Measurements from ENCODE around the gene ZNF853. TPM values are rescaled to one million over a fixed set of nuclear protein-coding genes. Genes with fewer than 3 reads are reported as not detected.

Gene ZNF853
- total RNA-seq, 1 experiment from 2014 or later, result 1.4 TPM

GRCh38 chr7:6567886-6568285 lies 47.5 kb upstream of the ZNF853 start:
- intact Hi-C loops (cut with micrococcal nuclease; ENCODE audit: unreplicated experiment), result no loop called here
- no peak for ATAC-seq
- H3K36me3 ChIP-seq (ENCODE audit: control insufficient read depth, insufficient read depth, low read length), result no peaks in the 10 kb centered on the region
- no peak overlapping the region for H3K4me3 ChIP-seq (ENCODE audit: low read depth in 2 of 2, low read length in 2 of 2)
- H3K27ac ChIP-seq (ENCODE audit: low read length), result no peak overlapping the region
- H3K27me3 ChIP-seq (ENCODE audit: control insufficient read depth, insufficient read depth, low read length), result no peaks in the 10 kb centered on the region
- BruUV-seq (replicated peaks), result no TSS peak
- in situ Hi-C loops (cut with HindIII; ENCODE audit: low pct_unique_long_range_greater_than_20kb, low sequenced_read_pairs), result no loop called here
- no peak for TF ChIP-seq TCF7L2 (IDR thresholded peaks at IDR 0.05; ENCODE audit: low read depth, low read length)
- TF ChIP-seq POLR2AphosphoS5 (IDR thresholded peaks at IDR 0.05; ENCODE audit: low read depth, low read length), result no peak
- TF ChIP-seq, protein P1, sequence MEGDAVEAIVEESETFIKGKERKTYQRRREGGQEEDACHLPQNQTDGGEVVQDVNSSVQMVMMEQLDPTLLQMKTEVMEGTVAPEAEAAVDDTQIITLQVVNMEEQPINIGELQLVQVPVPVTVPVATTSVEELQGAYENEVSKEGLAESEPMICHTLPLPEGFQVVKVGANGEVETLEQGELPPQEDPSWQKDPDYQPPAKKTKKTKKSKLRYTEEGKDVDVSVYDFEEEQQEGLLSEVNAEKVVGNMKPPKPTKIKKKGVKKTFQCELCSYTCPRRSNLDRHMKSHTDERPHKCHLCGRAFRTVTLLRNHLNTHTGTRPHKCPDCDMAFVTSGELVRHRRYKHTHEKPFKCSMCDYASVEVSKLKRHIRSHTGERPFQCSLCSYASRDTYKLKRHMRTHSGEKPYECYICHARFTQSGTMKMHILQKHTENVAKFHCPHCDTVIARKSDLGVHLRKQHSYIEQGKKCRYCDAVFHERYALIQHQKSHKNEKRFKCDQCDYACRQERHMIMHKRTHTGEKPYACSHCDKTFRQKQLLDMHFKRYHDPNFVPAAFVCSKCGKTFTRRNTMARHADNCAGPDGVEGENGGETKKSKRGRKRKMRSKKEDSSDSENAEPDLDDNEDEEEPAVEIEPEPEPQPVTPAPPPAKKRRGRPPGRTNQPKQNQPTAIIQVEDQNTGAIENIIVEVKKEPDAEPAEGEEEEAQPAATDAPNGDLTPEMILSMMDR (IDR thresholded peaks at IDR 0.05), result no peak
- no peak for TF ChIP-seq SIN3A (IDR thresholded peaks at IDR 0.05; ENCODE audit: borderline replicate concordance, insufficient read depth, low read depth, low read length)
- TF ChIP-seq, protein P2, sequence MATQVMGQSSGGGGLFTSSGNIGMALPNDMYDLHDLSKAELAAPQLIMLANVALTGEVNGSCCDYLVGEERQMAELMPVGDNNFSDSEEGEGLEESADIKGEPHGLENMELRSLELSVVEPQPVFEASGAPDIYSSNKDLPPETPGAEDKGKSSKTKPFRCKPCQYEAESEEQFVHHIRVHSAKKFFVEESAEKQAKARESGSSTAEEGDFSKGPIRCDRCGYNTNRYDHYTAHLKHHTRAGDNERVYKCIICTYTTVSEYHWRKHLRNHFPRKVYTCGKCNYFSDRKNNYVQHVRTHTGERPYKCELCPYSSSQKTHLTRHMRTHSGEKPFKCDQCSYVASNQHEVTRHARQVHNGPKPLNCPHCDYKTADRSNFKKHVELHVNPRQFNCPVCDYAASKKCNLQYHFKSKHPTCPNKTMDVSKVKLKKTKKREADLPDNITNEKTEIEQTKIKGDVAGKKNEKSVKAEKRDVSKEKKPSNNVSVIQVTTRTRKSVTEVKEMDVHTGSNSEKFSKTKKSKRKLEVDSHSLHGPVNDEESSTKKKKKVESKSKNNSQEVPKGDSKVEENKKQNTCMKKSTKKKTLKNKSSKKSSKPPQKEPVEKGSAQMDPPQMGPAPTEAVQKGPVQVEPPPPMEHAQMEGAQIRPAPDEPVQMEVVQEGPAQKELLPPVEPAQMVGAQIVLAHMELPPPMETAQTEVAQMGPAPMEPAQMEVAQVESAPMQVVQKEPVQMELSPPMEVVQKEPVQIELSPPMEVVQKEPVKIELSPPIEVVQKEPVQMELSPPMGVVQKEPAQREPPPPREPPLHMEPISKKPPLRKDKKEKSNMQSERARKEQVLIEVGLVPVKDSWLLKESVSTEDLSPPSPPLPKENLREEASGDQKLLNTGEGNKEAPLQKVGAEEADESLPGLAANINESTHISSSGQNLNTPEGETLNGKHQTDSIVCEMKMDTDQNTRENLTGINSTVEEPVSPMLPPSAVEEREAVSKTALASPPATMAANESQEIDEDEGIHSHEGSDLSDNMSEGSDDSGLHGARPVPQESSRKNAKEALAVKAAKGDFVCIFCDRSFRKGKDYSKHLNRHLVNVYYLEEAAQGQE (IDR thresholded peaks at IDR 0.05; ENCODE audit: insufficient read depth in 1 of 2, low read depth in 2 of 2, low read length in 1 of 2), result no peak
- ChIA-PET POLR2A (no interaction called here), CTCF (no interaction called here)
- no peaks in the 10 kb centered on the region for H3K9me3 ChIP-seq (ENCODE audit: control insufficient read depth, insufficient read depth, low read depth, low read length)
- H3K4me1 ChIP-seq (ENCODE audit: control insufficient read depth, insufficient read depth, low read length), result no peaks in the 10 kb centered on the region
- no peak for DNase-seq (ENCODE audit: low read depth, low spot score)

DNA sequence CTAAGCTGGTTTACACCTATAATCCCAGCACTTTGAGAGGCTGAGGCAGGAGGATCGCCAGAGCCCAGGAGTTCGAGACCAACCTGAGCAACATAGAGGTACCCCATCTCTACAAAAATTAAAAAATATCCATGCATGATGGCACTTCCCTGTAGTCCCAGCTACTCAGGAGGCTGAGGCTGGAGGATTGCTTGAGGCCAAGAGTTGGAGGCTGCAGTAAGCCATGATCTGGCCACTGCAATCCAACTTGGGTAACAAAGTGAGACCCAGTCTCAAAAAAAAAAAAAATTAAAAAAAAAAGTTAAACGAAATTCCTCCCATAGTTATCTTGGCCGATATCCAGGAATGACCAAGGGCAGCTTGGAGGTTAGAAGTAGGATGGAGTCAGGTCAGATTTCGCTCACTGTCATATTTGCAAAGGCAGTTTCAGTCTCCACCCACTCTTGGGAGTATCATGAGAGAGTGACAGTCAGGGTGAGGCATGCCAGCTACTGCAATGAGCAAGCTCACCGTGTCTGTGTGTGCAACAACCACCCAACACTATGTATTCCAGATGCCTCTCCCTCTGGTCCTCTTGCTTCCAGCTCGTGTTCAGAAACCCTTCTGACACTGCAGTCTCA lies 44.1 kb upstream of the ZNF853 start:
- BruUV-seq (replicated peaks), result no TSS peak
- intact Hi-C loops (cut with micrococcal nuclease; ENCODE audit: unreplicated experiment), result no loop called here
- Histone ChIP-seq H3K4me1 (ENCODE audit: control insufficient read depth, insufficient read depth, low read length) (peaks cover 8% of the 10 kb centered on the region), H3K27me3 (ENCODE audit: control insufficient read depth, insufficient read depth, low read length) (no peaks in the 10 kb centered on the region), H3K36me3 (ENCODE audit: control insufficient read depth, insufficient read depth, low read length) (no peaks in the 10 kb centered on the region), H3K4me3 (ENCODE audit: low read depth in 2 of 2, low read length in 2 of 2) (no peak overlapping the region), H3K27ac (ENCODE audit: low read length) (no peak overlapping the region), H3K9me3 (ENCODE audit: control insufficient read depth, insufficient read depth, low read depth, low read length) (no peaks in the 10 kb centered on the region)
- ChIA-PET POLR2A (interaction anchor here (0.7 kb wide), 1 partner anchor 13 kb away, joined by 3 read pairs; no protein-coding TSS in a partner anchor), CTCF (no interaction called here)
- TF ChIP-seq, protein P1 (IDR thresholded peaks at IDR 0.05), result no peak
- TF ChIP-seq TCF7L2 (IDR thresholded peaks at IDR 0.05; ENCODE audit: low read depth, low read length), result no peak
- no peak for TF ChIP-seq SIN3A (IDR thresholded peaks at IDR 0.05; ENCODE audit: borderline replicate concordance, insufficient read depth, low read depth, low read length)
- TF ChIP-seq, protein P2 (IDR thresholded peaks at IDR 0.05; ENCODE audit: insufficient read depth in 1 of 2, low read depth in 2 of 2, low read length in 1 of 2), result no peak
- TF ChIP-seq POLR2AphosphoS5 (IDR thresholded peaks at IDR 0.05; ENCODE audit: low read depth, low read length), result no peak
- in situ Hi-C loops (cut with HindIII; ENCODE audit: low pct_unique_long_range_greater_than_20kb, low sequenced_read_pairs), result no loop called here
- no peak for DNase-seq (ENCODE audit: low read depth, low spot score)
- peak; percentile 43 for ATAC-seq
